ENCODE measurements around the gene CNTLN.
"Not testable (repeated sequence)": the region's sequence is repeated elsewhere in the genome, so short reads cannot be mapped to it uniquely, and the experiment has no call there.

CNTLN gene

GRCh38 chr9:17236147-17236546 lies 101.3 kb downstream of the CNTLN start:
- intact Hi-C loops (cut with DNase I; ENCODE audit: low total_unique reads): no loop called here
- Histone ChIP-seq H3K9me3 (no peaks in the 10 kb centered on the region), H3K4me3 (no peak overlapping the region), H3K27me3 (no peaks in the 10 kb centered on the region), H3K27ac (no peak overlapping the region), H3K4me1 (no peaks in the 10 kb centered on the region), H3K36me3 (peaks cover 0 to 14% (median 7%) of the 10 kb centered on the region in 3 donors)
- TF ChIP-seq, protein P1, sequence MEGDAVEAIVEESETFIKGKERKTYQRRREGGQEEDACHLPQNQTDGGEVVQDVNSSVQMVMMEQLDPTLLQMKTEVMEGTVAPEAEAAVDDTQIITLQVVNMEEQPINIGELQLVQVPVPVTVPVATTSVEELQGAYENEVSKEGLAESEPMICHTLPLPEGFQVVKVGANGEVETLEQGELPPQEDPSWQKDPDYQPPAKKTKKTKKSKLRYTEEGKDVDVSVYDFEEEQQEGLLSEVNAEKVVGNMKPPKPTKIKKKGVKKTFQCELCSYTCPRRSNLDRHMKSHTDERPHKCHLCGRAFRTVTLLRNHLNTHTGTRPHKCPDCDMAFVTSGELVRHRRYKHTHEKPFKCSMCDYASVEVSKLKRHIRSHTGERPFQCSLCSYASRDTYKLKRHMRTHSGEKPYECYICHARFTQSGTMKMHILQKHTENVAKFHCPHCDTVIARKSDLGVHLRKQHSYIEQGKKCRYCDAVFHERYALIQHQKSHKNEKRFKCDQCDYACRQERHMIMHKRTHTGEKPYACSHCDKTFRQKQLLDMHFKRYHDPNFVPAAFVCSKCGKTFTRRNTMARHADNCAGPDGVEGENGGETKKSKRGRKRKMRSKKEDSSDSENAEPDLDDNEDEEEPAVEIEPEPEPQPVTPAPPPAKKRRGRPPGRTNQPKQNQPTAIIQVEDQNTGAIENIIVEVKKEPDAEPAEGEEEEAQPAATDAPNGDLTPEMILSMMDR (IDR thresholded peaks at IDR 0.05): no peak
- DNase-seq: no peak

GRCh38 chr9:17246770-17247169 lies 111.9 kb downstream of the CNTLN start:
- Histone ChIP-seq H3K4me1 (no peaks in the 10 kb centered on the region), H3K27me3 (no peaks in the 10 kb centered on the region), H3K36me3 (peaks cover 8 to 44% (median 19%) of the 10 kb centered on the region in 3 donors), H3K27ac (no peak overlapping the region), H3K4me3 (no peak overlapping the region), H3K9me3 (peaks cover 5 to 45% (median 25%) of the 10 kb centered on the region in 3 donors)
- TF ChIP-seq, protein P1 (IDR thresholded peaks at IDR 0.05): no peak
- no peak for DNase-seq
- intact Hi-C loops (cut with DNase I; ENCODE audit: low total_unique reads): no loop called here

DNA sequence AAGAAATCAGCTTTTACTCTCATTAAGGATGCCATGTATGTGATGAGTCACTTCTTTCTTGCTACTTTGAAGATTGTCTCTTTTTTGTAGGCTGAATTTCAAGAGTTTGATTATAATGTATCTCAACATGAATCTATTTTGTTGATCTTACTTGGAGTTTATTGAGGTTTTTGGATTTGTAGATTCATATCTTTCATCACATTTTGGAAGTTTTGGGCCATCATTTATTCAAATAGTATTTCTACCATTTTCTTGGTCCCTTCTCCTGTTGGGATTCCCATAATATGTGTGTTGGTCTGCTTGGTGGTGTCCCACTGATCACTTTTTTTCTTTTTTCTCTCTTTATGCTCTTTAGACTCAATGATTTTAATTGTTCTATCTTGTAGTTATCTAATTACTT lies 116.3 kb downstream of the CNTLN start:
- no peaks in the 10 kb centered on the region for H3K27me3 ChIP-seq
- DNase-seq: no peak
- TF ChIP-seq, protein P1 (IDR thresholded peaks at IDR 0.05): no peak
- H3K4me1 ChIP-seq: no peaks in the 10 kb centered on the region
- no peak overlapping the region for H3K4me3 ChIP-seq
- intact Hi-C loops (cut with DNase I; ENCODE audit: low total_unique reads): no loop called here
- peaks cover 7 to 31% (median 11%) of the 10 kb centered on the region in 3 donors for H3K36me3 ChIP-seq
- H3K27ac ChIP-seq: no peak overlapping the region
- H3K9me3 ChIP-seq: peaks cover 5 to 48% (median 26%) of the 10 kb centered on the region in 3 donors

DNA sequence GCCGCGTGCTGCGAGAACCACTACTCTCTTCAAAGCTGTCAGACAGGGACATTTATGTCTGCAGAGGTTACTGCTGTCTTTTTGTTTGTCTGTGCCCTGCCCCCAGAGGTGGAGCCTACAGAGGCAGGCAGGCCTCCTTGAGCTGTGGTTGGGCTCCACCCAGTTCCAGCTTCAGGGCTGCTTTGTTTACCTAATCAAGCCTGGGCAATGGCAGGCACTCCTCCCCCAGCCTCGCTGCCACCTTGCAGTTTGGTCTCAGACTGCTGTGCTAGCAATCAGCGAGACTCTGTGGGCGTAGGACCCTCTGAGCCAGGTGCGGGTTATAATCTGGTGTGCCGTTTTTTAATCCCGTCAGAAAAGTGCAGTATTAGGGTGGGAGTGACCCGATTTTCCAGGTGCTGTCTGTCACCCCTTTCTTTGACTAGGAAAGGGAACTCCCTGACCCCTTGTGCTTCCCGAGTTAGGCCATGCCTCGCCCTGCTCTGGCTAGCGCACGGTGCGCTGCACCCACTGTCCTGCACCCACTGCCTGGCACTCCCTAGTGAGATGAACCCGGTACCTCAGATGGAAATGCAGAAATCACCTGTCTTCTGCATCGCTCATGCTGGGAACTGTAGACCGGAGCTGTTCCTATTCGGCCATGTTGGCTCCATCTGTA lies 133.8 kb downstream of the CNTLN start:
- not testable (repeated sequence) for H3K4me3 ChIP-seq, H3K4me1 ChIP-seq, H3K36me3 ChIP-seq

DNA sequence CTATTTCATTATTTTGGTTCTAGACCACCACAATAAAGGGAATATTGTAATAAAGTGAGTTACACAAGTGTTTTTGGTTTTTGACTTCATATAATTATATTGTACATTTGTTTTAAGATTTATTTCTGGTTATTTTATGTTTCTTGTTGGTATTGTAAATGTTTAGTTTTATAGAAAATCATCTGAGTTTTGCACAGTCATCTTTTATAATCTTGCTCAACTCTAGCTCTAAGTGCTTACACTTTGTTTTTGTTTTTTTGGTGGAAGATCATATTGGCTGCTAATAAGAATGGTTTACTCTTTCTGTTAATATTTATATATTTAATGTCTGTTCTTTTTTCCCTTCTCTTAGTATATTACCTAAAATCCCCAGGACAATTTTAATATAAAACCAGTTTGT lies 135.0 kb downstream of the CNTLN start:
- Histone ChIP-seq H3K27me3 (no peaks in the 10 kb centered on the region), H3K9me3 (no peaks in the 10 kb centered on the region), H3K4me3 (no peak overlapping the region), H3K36me3 (peaks cover 0 to 8% (median 0%) of the 10 kb centered on the region in 3 donors), H3K4me1 (no peaks in the 10 kb centered on the region), H3K27ac (no peak overlapping the region)
- intact Hi-C loops (cut with DNase I; ENCODE audit: low total_unique reads): no loop called here
- DNase-seq: no peak
- TF ChIP-seq, protein P1 (IDR thresholded peaks at IDR 0.05): no peak

More for the DNA sequence above, 133.8 kb downstream of the CNTLN start:
- DNase-seq; H3K27me3 ChIP-seq; H3K9me3 ChIP-seq; H3K27ac ChIP-seq; intact Hi-C loops (cut with DNase I; ENCODE audit: low total_unique reads): not testable (repeated sequence)

DNA sequence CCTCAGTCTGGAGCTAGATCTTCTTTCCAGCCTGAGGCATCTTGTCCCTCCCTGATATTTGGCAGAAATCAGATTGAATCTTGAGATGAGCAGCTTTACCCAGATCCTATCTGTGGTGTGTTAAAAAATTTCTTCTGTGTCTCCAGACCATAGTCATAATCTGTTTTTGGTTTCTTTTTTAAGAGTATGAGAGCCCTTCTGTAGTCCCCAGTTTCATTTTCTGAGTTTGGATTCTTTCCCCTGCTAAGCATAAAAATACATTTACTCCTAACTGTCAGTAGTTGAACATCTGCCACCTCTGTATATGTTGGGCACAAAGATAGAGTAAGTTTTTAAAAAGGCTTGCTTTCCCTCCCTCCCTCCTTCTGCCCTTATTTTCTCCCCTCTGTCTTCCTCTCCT lies 137.7 kb downstream of the CNTLN start:
- Histone ChIP-seq H3K36me3 (peaks cover 0 to 8% (median 0%) of the 10 kb centered on the region in 3 donors), H3K9me3 (no peaks in the 10 kb centered on the region), H3K27me3 (no peaks in the 10 kb centered on the region), H3K4me1 (no peaks in the 10 kb centered on the region), H3K4me3 (no peak overlapping the region), H3K27ac (no peak overlapping the region)
- no peak for DNase-seq
- TF ChIP-seq, protein P1 (IDR thresholded peaks at IDR 0.05): no peak
- intact Hi-C loops (cut with DNase I; ENCODE audit: low total_unique reads): no loop called here

Measured in tibial artery (tissue), 4 donors.